GM19395 (cell line): ENCODE measurements around the gene FOXE3.

Source experiments
- ATAC-seq: cut with Tn5 transposase; IDR thresholded peaks from one replicate; pipeline ENCODE4 v1.9.1; 2021; ENCODE audit warnings: mild to moderate bottlenecking, moderate library complexity; ENCODE audit not compliant: unreplicated experiment

FOXE3 gene

GRCh38 chr1:47415728-47416318, at the start of gene FOXE3:
Gene FOXE3 (plus strand): TSS chr1:47416285. CDS start chr1:47416316, 31 bp downstream.
- ATAC-seq: no peak

GRCh38 chr1:47367651-47368050, 48.4 kb upstream of the FOXE3 start:
- no peak for ATAC-seq

- ATAC-seq: no peak
Observed at GRCh38 chr1:47371016-47371517, 45.0 kb upstream of the FOXE3 start.

- no peak for ATAC-seq
Observed at GRCh38 chr1:47374501-47374900, 41.6 kb upstream of the FOXE3 start.

- ATAC-seq: no peak
Observed at GRCh38 chr1:47378147-47378546, 37.9 kb upstream of the FOXE3 start.

GRCh38 chr1:47380699-47381098, 35.4 kb upstream of the FOXE3 start:
- ATAC-seq: no peak

GRCh38 chr1:47382399-47382983, 33.6 kb upstream of the FOXE3 start:
- no peak for ATAC-seq

- ATAC-seq: no peak
Observed at GRCh38 chr1:47384083-47384482, 32.0 kb upstream of the FOXE3 start.

GRCh38 chr1:47385020-47385419, 31.1 kb upstream of the FOXE3 start:
- no peak for ATAC-seq

- ATAC-seq: no peak
Observed at GRCh38 chr1:47386268-47386667, 29.8 kb upstream of the FOXE3 start.

GRCh38 chr1:47388030-47388890, 27.8 kb upstream of the FOXE3 start:
- no peak for ATAC-seq

- peak; percentile 81 for ATAC-seq
Observed at GRCh38 chr1:47388891-47389238, 27.2 kb upstream of the FOXE3 start.

GRCh38 chr1:47389731-47390130, 26.4 kb upstream of the FOXE3 start:
- no peak for ATAC-seq

- ATAC-seq: no peak
Observed at GRCh38 chr1:47390843-47391242, 25.2 kb upstream of the FOXE3 start.

GRCh38 chr1:47393141-47393540, 22.9 kb upstream of the FOXE3 start:
- ATAC-seq: no peak

- ATAC-seq: no peak
Observed at GRCh38 chr1:47395433-47395832, 20.7 kb upstream of the FOXE3 start.

GRCh38 chr1:47396671-47397196, 19.4 kb upstream of the FOXE3 start:
- ATAC-seq: no peak

GRCh38 chr1:47399138-47399845, 16.8 kb upstream of the FOXE3 start:
- ATAC-seq: no peak

GRCh38 chr1:47399846-47400155, 16.3 kb upstream of the FOXE3 start:
- no peak for ATAC-seq

- no peak for ATAC-seq
Observed at GRCh38 chr1:47401761-47402160, 14.3 kb upstream of the FOXE3 start.

- no peak for ATAC-seq
Observed at GRCh38 chr1:47402591-47402990, 13.5 kb upstream of the FOXE3 start.
